NCI-H1105 treated with DMSO at 0.1 percent for 48 hours (cell line): ENCODE results near the gene CD109.

ENCODE experiments used
- DNase-seq: peaks from one replicate; lab custom pipeline; 2025; lab: John Stamatoyannopoulos, UW

Gene CD109

DNA sequence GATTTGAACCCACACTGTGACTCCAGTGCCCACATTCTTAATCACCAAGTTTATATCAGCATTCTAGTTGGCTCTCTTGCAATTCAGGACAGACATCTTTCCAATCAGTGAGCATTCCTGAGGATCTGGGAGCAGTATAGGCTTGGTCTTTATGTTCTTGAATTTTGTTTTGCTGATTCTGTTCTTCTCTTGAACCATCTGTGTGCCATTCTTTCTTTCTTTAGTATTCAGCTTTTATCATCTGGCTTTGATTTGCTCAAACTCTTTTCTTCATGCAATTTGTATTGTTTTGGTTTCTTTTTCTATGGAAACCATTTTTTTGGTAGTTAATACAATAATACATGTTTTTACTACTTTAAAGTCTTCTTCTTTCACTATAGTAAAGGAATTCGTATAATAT lies 162.4 kb downstream of the CD109 start:
- DNase-seq, result no peak

DNA sequence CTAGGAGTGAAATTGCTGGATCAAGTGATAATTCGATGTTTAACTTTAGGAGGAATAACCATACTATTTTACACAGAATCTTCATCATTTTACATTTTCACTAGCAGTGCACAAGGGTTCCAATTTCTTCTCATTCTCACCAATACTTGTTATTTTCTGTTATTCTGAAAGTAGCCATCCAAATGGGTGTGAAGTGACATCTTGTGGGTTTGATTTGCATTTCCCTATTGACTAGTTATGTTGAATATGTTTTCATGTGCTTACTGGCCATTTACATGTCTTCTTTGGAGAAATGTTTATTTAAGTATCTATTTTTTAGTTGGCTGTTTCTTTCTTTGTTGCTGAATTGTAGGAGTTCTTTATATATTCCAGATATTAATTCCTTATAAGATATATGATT lies 164.3 kb downstream of the CD109 start:
- no peak for DNase-seq

DNA sequence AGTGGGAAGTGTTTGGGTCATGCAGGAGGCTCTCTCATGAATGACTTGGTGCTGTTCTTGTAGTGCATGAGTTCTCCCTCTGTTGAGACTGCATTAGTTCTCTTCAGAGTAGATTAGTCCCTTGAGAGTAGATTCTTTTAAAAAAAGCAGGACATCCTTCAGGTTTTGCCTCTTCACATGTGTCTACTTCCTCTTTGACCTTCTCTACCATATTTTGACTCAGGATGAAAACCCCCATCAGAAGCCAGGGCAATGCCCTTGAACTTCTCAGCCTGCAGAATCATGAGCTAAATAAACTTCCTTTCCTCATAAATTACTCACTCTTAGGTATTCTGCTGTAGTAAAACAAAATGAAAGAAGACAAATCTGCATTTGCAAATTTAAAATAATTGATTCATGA lies 170.3 kb downstream of the CD109 start:
- no peak for DNase-seq

DNA sequence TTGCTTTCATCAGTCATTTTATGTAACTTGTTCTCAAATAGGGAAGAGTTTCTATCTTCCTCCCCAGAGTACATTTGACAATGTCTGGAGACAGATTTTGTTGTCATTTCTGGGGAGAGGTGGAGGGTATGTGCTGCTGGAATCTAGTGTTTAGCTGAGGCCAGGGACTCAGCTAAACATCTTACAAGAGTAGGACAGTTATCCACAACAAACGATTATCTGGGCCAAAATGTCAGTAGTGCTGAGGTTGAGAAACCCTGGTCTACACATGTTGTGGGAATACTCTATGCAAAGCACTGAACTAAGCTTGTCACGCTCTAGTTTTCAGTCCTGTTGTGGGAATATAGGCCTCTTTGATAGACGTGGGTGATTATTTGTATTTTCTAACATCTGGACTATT lies 171.4 kb downstream of the CD109 start:
- no peak for DNase-seq

DNA sequence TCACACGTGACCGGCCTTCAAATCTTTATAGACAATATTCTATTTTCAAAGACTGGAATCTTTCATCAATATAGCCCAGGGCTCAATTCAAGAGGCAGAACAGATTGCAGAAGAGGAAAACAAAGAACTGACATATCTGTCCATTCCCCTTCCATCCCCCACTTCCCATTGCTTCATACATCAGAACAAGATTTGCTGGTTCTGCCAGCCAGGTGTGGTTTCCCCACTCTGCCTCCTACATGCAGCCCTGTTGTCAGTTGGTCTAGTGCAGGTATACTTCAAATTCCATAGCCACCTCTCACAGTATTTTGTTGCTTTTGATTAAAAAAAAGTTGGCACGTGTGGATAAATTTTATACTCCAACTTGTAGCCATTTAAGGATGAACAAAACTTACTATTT lies 174.9 kb downstream of the CD109 start:
- DNase-seq, result no peak

GRCh38 chr6:73873081-73873480 lies 177.1 kb downstream of the CD109 start:
- no peak for DNase-seq
